GM18861 (cell line): ENCODE measurements around the gene ARHGAP24.

Experiments used
- ATAC-seq: cut with Tn5 transposase; IDR thresholded peaks from one replicate; pipeline ENCODE4 v1.9.1; 2021; ENCODE audit not compliant: unreplicated experiment

The ARHGAP24 gene

DNA sequence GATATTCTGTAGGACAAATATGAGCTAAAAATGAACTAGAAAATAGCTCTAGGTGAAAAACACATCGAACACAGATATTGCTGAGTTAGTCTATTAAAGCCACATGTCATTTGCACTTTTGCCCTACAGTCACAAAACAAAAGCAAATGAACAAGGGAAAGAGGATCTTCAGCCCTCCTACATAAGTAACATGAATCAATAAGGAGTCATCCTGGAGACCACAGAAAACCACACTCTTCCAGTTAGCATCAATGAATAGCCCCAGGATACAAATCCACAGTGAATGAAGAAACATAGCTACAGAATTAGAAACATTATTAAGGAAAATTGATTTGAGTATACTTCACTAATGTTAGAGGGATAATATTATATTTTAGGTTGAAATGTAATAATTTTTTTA, 573.5 kb downstream of the ARHGAP24 start:
- ATAC-seq = no peak

GRCh38 chr4:86050496-86050895, 575.5 kb downstream of the ARHGAP24 start:
- no peak for ATAC-seq
